GM18507 (cell line): ENCODE data around the gene VRK2.

ENCODE experiments used
- DNase-seq: peaks from one replicate; pipeline ENCODE4 v3.0.0; 2011; ENCODE audit warnings: low read depth; ENCODE audit not compliant: insufficient read length; ENCODE audit errors: extremely low spot score
- FAIRE-seq: peaks from 2 replicates; lab custom pipeline; 2011; peaks lifted over from hg19 to GRCh38; lab: Jason Lieb, UNC

Gene VRK2

GRCh38 chr2:58203018-58203417 is 156.4 kb downstream of the VRK2 start:
- FAIRE-seq (no peak), DNase-seq (no peak)

- FAIRE-seq (no peak), DNase-seq (no peak)
Observed at GRCh38 chr2:58204195-58204959, 157.8 kb downstream of the VRK2 start.

- DNase-seq: no peak
- no peak for FAIRE-seq
Observed at GRCh38 chr2:58206785-58207184, 160.2 kb downstream of the VRK2 start.

GRCh38 chr2:58207189-58207588 is 160.6 kb downstream of the VRK2 start:
- no peak for DNase-seq
- no peak for FAIRE-seq
